ENCODE measurements around the gene CHID1.

GRCh38 chr11:862696-863022 is 48.0 kb downstream of the CHID1 start:
- TF ChIP-seq POLR2A (IDR thresholded peaks at IDR 0.05) (no peak), CTCF (IDR thresholded peaks at IDR 0.05) (no peak)
